ENCODE results near the gene TBL1XR1. TPM values are rescaled to one million over a fixed set of nuclear protein-coding genes. Genes with fewer than 3 reads are reported as not detected.

Gene TBL1XR1
- total and polyA plus RNA-seq, 2 of the 4 experiments (the other 2 are of a cell fraction): 25.2 to 170 TPM

DNA sequence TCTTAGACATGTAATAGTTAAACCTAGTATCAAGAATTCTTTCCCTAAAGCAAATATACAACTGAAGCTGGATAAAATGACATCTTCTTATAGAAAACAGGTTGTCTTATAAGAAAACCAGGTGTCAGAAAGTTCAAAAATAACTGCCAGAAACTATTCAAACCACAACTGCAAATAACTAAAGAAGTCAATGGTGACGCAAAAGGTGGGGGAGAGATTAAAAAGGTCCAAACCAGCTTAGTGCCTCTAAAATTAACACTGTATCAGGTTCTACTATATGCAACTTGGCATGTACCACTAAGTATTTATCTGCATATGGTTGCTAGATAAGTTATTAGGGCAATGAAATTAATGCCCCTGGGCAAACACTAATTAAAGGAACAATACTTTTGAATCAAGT, 136.8 kb downstream of the TBL1XR1 start:
- H4K91ac ChIP-seq (ENCODE audit: insufficient read depth, low read depth, low read length): no peak overlapping the region
- H3K4me2 ChIP-seq (ENCODE audit: low read depth, low read length): no peak overlapping the region
- no peak overlapping the region for H3K27ac ChIP-seq (ENCODE audit: insufficient read depth, low read length)
- no peaks in the 10 kb centered on the region; the same call in 1 of the 2 replicates for H3K9me1 ChIP-seq (ENCODE audit: insufficient read depth, low read length)
- no peak overlapping the region for H3K4ac ChIP-seq (ENCODE audit: low read depth, low read length)
- ATAC-seq (ENCODE audit: low read depth) (no peak), DNase-seq (no peak)
- no peak overlapping the region for H2BK120ac ChIP-seq (ENCODE audit: low read depth, low read length)
- peaks cover 1% of the 10 kb centered on the region for H3K36me3 ChIP-seq (ENCODE audit: control insufficient read depth, insufficient read depth, low read length)
- H3K18ac ChIP-seq (ENCODE audit: low read depth, low read length): no peak overlapping the region
- no CpG with 5 or more reads among the region's 1 CpG for WGBS, 2 experiments (ENCODE audit: extremely low coverage in 2 of 2, insufficient read length in 1 of 2)
- H2AFZ ChIP-seq (replicated peaks; ENCODE audit: low read length, poor library complexity): no peak overlapping the region
- H4K5ac ChIP-seq (ENCODE audit: low read depth, low read length): no peak overlapping the region
- H3K4me3 ChIP-seq (ENCODE audit: insufficient read depth, low read depth, low read length): no peak overlapping the region
- H3K14ac ChIP-seq (replicated peaks; ENCODE audit: low read depth, low read length): no peak overlapping the region
- H3K9me3 ChIP-seq (ENCODE audit: control insufficient read depth, insufficient read depth, low read length): no peaks in the 10 kb centered on the region
- TF ChIP-seq RFX5 (IDR thresholded peaks at IDR 0.05; ENCODE audit: low read depth, low read length) (no peak), CEBPB (IDR thresholded peaks at IDR 0.05; ENCODE audit: low read depth, low read length) (no peak)
- no peak overlapping the region for H3K23ac ChIP-seq (ENCODE audit: low read depth, low read length)
- dilution Hi-C loops (cut with HindIII; ENCODE audit: low sequenced_read_pairs, unreplicated experiment) (no loop called here), intact Hi-C loops (cut with micrococcal nuclease) (no loop called here), in situ Hi-C loops (cut with MboI; ENCODE audit: low sequenced_read_pairs) (loop anchor here (25.0 kb wide), 1 partner anchor 1277 kb away; no protein-coding TSS in a partner anchor)
- H2BK15ac ChIP-seq (ENCODE audit: low read depth, low read length): no peak overlapping the region
- ChIA-PET POLR2A (ENCODE audit: unreplicated experiment) (no interaction called here), CTCF (no interaction called here)
- H3K9ac ChIP-seq (ENCODE audit: low read depth, low read length): no peak overlapping the region
- H3K4me1 ChIP-seq (ENCODE audit: control insufficient read depth, insufficient read depth, low read length): peaks cover 5% of the 10 kb centered on the region
- peaks cover 27 to 70% of the 10 kb centered on the region in 2 experiments; a peak in 3 of 4 replicates for H3K79me1 ChIP-seq (ENCODE audit: low read depth in 1 of 2, low read length in 2 of 2)
- H2AK5ac ChIP-seq (ENCODE audit: low read depth, low read length): no peak overlapping the region
- H4K20me1 ChIP-seq (ENCODE audit: insufficient read depth, low read length): peaks cover 3% of the 10 kb centered on the region; the same call in 1 of the 2 replicates
- H4K8ac ChIP-seq (ENCODE audit: low read depth in 2 of 2, low read length in 2 of 2): no peak overlapping the region
- no peaks in the 10 kb centered on the region for H3K27me3 ChIP-seq (ENCODE audit: control insufficient read depth, insufficient read depth, low read length)
- H3K56ac ChIP-seq (ENCODE audit: extremely low read depth, insufficient read depth, low read length): no peak overlapping the region
- H2AK9ac ChIP-seq (replicated peaks; ENCODE audit: low read depth, low read length, poor library complexity): no peak overlapping the region
- no TSS peak for BruUV-seq (replicated peaks)
- H2BK20ac ChIP-seq (ENCODE audit: low read depth, low read length): no peak overlapping the region
- no peak overlapping the region for H2BK5ac ChIP-seq (ENCODE audit: low read depth, low read length, poor library complexity, severe bottlenecking)

Data from IMR-90 (cell line).